NCI-H1092 treated with DMSO at 0.1 percent for 48 hours (cell line): ENCODE results near the gene SH2D3A.
"Not testable (repeated sequence)": the region's sequence is repeated elsewhere in the genome, so short reads cannot be mapped to it uniquely, and the experiment has no call there.

Source experiments
- DNase-seq: peaks from one replicate; lab custom pipeline; 2025; lab: John Stamatoyannopoulos, UW

Gene SH2D3A

DNA sequence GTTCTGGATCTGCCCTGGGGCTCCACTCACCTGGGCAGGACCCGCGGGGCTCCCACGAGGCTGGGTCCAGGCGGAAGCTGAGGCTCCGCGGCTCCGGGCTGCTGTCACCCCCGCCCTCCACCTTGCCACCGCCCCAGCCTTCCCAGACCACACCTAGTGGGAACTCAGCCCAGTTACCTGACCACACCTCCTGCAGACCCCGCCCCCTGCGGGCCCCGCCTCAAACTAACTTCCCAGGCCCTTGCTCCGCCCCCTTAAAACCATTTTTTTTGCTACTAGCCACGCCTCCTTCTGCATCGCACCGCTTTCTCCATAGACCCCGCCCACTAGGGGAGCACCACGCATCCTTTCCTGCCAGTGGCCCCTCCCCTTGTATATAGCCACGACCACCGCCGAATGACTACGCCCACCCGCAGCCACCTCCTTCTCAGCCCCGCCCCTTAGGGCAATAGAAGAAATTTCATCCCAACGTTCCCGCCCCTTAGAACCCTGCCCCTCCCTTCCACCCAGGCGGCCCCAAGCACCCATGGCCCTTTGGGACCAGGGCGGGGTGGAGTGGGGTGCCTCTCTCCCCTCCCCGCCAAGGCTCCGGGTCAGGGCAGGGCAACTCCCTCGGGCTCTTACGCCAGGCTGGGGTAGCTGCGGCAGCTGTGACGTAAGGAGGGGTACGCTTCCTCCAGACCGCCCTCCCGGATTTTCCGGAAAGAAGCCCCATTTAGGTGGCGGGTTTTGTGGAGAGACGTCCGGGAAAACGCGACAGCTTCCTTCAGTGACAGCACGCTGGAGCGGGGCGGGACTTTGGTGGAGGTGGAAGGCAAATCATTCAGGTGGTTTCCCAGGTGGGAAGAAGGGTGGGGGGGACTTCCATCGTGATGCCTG is at the start of gene SH2D3A:
SH2D3A (minus strand) TSS at position 79 of the 879 bp plus-strand sequence. CDS start 3,687 bp downstream, outside the sequence.
- DNase-seq: no peak

DNA sequence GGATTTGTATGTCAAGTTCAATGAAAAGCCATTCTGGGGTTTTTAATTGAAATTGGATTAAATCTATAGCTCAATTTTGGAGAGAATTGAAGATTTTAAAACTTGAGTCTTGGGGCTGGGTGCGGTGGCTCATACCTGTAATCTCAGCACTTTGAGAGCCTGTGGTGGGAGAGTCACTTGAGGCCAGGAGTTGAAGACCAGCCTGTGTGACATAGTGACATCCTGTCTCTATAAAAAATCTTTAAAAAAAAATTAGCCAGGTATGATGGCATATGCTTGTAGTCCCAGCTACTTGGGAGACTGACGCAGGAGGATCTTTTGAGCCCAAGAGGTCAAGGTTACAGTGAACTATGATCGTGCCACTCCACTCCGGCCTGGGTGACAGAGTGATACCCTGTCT is 46.4 kb upstream of the SH2D3A start:
- DNase-seq: no peak

- no peak for DNase-seq
Observed at GRCh38 chr19:6812612-6813011, 45.4 kb upstream of the SH2D3A start.

DNA sequence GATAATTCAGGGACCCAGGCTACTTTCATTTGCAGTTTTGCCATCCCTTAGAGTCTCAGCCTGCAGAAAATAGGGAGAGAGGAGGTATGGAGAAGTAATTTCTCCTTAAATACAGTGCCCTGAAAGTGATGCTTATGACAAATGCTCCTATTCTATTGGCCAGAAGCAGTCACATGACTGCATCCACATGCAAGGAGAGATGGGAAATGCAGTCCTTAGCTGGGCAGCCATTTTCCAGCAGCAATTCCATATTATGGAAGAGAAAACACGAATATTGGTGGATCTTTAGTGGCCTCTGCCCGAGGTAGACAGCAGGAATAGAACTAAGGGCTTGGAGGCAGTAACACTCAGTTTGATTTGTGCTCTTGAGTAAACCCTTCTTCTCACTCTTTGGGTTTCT is 44.7 kb upstream of the SH2D3A start:
- DNase-seq: no peak

GRCh38 chr19:6811378-6811777 is 44.1 kb upstream of the SH2D3A start:
- no peak for DNase-seq

DNA sequence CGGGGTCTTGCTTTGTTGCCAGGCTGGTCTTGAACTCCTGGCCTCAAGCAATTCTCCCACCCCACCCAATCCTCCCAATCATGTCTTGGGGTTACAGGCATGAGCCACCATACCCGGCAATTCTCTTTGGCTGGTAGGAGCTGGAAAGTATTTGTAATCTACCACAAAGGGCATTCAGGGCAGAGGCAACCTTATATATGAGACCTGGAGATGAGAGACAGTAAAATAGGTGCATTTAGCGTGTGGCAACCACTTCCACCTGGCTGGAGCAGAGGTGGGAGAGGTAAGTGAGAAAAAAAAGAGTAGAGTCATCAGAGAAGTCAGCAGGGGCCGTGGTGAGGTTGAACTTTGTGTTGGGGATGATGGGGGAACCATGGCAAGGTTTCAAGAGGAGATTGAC is 42.0 kb upstream of the SH2D3A start:
- DNase-seq: no peak

- no peak for DNase-seq
Observed at GRCh38 chr19:6808494-6808893, 41.3 kb upstream of the SH2D3A start.

- no peak for DNase-seq
Observed at GRCh38 chr19:6807291-6807690, 40.1 kb upstream of the SH2D3A start.

- no peak for DNase-seq
Observed at GRCh38 chr19:6806488-6806887, 39.3 kb upstream of the SH2D3A start.

DNA sequence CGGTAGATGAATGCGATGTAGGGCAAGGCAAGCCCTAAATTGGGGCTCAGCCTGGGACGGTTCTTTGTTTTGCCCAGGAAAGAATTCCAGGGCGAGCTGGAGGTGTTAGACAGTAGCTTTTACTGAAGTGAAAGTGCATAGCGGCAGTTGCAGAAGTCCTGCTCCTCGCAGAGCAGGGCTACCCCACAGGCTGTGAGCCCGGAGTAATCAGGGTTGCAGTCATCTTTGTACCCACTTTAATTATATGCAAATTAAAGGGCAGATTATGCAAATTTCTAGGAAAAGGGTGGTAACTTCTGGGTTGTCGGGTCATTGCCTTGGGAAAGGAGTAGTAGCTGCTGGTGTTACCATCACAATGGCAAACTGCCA is 35.8 kb upstream of the SH2D3A start:
- no peak for DNase-seq

- no peak for DNase-seq
Observed at GRCh38 chr19:6802336-6803035, 35.3 kb upstream of the SH2D3A start.

DNA sequence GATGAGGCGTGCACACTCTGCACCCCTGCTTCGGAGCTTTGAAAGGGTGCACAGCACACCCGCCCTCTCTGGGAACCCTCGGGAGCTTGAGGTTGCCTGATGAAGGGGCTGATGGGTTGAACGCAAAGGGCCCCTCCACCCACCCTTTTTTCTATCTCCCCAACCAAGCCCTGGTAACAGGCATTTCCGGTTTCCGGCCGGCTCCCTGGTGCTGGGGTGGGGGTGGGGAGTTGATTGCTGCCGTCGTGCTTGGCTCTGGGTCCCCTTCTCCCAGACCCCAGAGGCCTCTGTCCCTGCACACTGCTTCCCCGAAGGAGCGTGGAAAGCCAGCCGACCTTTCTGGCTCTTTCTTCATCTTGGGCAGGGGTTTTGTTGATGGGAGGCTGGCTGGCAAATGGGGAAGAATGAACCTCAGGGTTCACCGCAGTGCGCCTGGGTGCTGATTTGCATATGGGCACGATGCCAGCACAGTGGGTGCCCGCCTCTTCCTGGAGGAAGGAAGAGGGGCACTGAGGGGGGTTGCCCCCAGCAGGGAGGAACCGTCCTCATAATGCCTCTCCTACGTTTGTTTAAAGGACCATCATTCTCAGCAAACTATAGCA is 34.4 kb upstream of the SH2D3A start:
- DNase-seq: no peak

DNA sequence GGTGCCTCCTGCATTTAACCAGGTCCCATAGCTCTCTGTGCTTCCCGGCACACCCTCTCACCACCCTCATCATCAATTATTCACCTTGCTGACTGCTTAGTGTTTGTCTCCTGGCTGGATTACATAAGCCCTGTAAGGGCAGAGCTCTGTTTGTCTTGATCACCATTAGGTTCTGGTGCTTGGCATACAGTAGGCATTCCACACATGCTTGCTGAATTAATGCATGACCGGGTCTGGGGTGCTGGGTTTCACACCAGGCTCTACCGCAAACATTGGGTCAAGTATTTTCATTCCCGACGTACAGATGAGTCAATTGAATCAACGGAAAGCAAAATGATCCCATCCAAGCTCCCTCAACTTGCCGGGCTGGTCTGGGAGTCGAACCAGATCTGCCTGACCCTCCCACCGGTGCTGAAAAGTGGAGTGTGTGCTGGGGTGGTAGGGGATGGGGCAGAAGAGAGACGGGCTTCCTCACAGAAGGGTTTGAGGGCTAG is 33.8 kb upstream of the SH2D3A start:
- no peak for DNase-seq

DNA sequence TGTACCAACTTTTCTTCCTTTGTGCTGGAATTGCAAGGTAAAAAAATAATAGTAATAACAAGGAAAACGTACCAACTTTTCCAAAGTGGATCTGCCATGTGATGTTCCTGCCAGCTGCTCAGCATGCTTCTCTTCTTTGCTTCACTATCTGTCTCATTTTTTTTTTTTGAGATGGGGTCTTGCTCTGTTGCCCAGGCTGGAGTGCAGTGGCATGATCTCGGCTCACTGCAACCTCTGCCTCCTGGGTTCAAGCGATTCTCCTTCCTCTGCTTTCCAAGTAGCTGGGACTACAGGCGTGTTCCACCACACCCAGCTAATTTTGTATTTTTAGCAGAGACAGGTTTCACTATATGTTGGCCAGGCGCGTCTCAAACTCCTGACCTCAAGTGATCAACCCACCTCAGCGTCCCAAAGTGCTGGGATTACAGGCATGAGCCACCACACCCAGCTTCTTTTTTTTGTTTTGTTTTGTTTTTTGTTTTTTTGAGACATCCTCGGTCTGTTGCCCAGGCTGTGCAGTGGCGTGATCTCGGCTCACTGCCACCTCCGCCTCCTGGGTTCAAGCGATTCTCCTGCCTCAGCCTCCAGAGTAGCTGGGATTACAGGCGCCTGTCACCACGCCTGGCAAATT is 33.0 kb upstream of the SH2D3A start:
- DNase-seq: not testable (repeated sequence)

GRCh38 chr19:6797646-6798045 is 30.4 kb upstream of the SH2D3A start:
- DNase-seq: no peak

- no peak for DNase-seq
Observed at GRCh38 chr19:6796278-6796677, 29.0 kb upstream of the SH2D3A start.

- DNase-seq: no peak
Observed at GRCh38 chr19:6794686-6795431, 27.6 kb upstream of the SH2D3A start.

- no peak for DNase-seq
Observed at GRCh38 chr19:6793973-6794372, 26.7 kb upstream of the SH2D3A start.

DNA sequence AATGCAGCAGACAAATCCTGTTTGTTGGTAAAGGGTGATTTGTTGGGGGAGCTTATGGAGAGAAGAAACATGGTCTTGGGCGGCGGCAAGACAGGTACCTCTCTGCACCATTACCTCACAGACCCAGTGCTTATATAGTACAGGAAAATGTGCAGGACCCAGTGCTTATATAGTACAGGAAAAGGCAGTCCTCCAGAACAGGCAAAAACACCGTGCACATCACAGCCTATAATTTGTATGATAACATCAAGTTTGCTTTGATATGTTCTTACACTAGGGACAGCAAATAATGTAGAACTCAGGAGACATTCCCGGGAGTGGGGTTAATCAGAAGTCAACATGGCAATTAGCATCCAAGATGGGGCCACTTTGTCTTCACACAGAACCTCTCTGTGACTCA is 26.2 kb upstream of the SH2D3A start:
- no peak for DNase-seq

GRCh38 chr19:6791237-6791636 is 24.0 kb upstream of the SH2D3A start:
- DNase-seq: no peak
